Caco-2 (cell line): ENCODE data around the gene SBF2. TPM values are rescaled to one million over a fixed set of nuclear protein-coding genes. Genes with fewer than 3 reads are reported as not detected.
"Not testable (repeated sequence)": the region's sequence is repeated elsewhere in the genome, so short reads cannot be mapped to it uniquely, and the experiment has no call there.

Experiments
- BruUV-seq: library from RNA; stranded (reverse); fragments of 400-500 nt; replicated peaks from 2 replicates; lab custom pipeline; 2021; lab: Mats Ljungman, UMichigan
- CTCF ChIA-PET: fragments of 300-600 bp; sonication (Branson Sonifier 250); formaldehyde crosslinking; loops from one replicate; lab custom pipeline; 2022; ENCODE audit warnings: antibody characterized with exemption; lab: Charles Lee
- POLR2A ChIA-PET: fragments of 300-600 bp; sonication (Branson Sonifier 250); formaldehyde crosslinking; loops from one replicate; lab custom pipeline; 2022; ENCODE audit warnings: antibody characterized with exemption; lab: Charles Lee
- DNase-seq, 2 experiments: peaks; one replicate each; pipeline versions ENCODE4 v3.0.0 to v3.0.0-alpha.2; 2020 to 2022
- H3K27me3 ChIP-seq: replicated peaks from 2 replicates; pipeline ENCODE4 v1.6.0; 2011; ENCODE audit warnings: low read length; ENCODE audit not compliant: control insufficient read depth, insufficient read depth
- H3K36me3 ChIP-seq: 2 replicates; pipeline ENCODE4 v1.5.1; 2011; ENCODE audit warnings: low read length; ENCODE audit not compliant: control insufficient read depth, insufficient read depth
- H3K4me1 ChIP-seq: fragments of 250-450 bp; sonication (Bioruptor Pico); 2 replicates; pipeline ENCODE4 v1.5.1; 2020; ENCODE audit warnings: mild to moderate bottlenecking
- H3K4me3 ChIP-seq: 2 replicates; pipeline ENCODE4 v1.5.1; 2011; ENCODE audit warnings: low read depth, mild to moderate bottlenecking, control low read depth, low read length
- H3K9me3 ChIP-seq: fragments of 250-450 bp; sonication (Bioruptor Pico); 2 replicates; pipeline ENCODE4 v1.5.1; 2020; ENCODE audit warnings: mild to moderate bottlenecking, moderate library complexity
- H3K27ac Mint-ChIP-seq: one replicate; pipeline ENCODE4 v1.8.0; 2022; ENCODE audit warnings: mixed read lengths; ENCODE audit not compliant: unreplicated experiment
- H3K27me3 Mint-ChIP-seq: one replicate; pipeline ENCODE4 v1.8.0; 2022; ENCODE audit warnings: mixed read lengths; ENCODE audit not compliant: insufficient read depth, unreplicated experiment
- H3K36me3 Mint-ChIP-seq: one replicate; pipeline ENCODE4 v1.8.0; 2022; ENCODE audit warnings: mild to moderate bottlenecking, mixed read lengths; ENCODE audit not compliant: insufficient read depth, unreplicated experiment
- H3K4me1 Mint-ChIP-seq: one replicate; pipeline ENCODE4 v1.8.0; 2022; ENCODE audit warnings: low read depth, mixed read lengths; ENCODE audit not compliant: unreplicated experiment
- H3K4me3 Mint-ChIP-seq: one replicate; pipeline ENCODE4 v1.8.0; 2022; ENCODE audit warnings: mild to moderate bottlenecking, moderate library complexity, mixed read lengths; ENCODE audit not compliant: unreplicated experiment
- H3K9me3 Mint-ChIP-seq: one replicate; pipeline ENCODE4 v1.8.0; 2022; ENCODE audit warnings: mixed read lengths; ENCODE audit not compliant: unreplicated experiment
- CTCF ChIP-seq, 2 experiments: fragments of 200-600 bp in 1 of 2; IDR thresholded peaks; 1 replicate in 1 of 2; 2 replicates in 1 of 2; pipeline versions ENCODE4 v1.5.1 to v1.8.0; 2011 to 2022; ENCODE audit warnings: antibody characterized with exemption in 1 of 2, control low read depth in 1 of 2, inconsistent platforms in 1 of 2, low read depth in 1 of 2, low read length in 1 of 2, mild to moderate bottlenecking in 1 of 2, moderate library complexity in 1 of 2; ENCODE audit not compliant: insufficient read depth in 1 of 2, severe bottlenecking in 1 of 2, unreplicated experiment in 1 of 2
- intact Hi-C: fragments of 100-400 bp; cut with micrococcal nuclease; formaldehyde crosslinking; loops from one replicate; pipeline ENCODE4 v1.10.0; 2022; ENCODE audit not compliant: unreplicated experiment
- total RNA-seq: library from RNA; stranded (reverse); gene quantifications from 2 replicates; pipeline ENCODE4 v1.2.3, GENCODE V29; 2022

The SBF2 gene
- total RNA-seq, 1 experiment from 2014 or later = 72.2 TPM

GRCh38 chr11:10232756-10233155, 61.3 kb downstream of the SBF2 start:
- TF ChIP-seq CTCF (IDR thresholded peaks at IDR 0.05; ENCODE audit: insufficient read depth in 1 of 2, low read depth in 1 of 2, low read length in 1 of 2, severe bottlenecking in 1 of 2, unreplicated experiment in 1 of 2) = no peak
- Mint-ChIP-seq H3K27me3 (no peaks in the 10 kb centered on the region), H3K27ac (no peak overlapping the region), H3K36me3 (no peaks in the 10 kb centered on the region), H3K4me1 (peaks cover 6% of the 10 kb centered on the region), H3K9me3 (peaks cover 25% of the 10 kb centered on the region), H3K4me3 (no peak overlapping the region)
- POLR2A ChIA-PET = interaction anchor here (2.0 kb wide), 1 partner anchor 72 kb away, joined by 4 read pairs; the partner anchor contains the start of gene ADM
- H3K4me1 ChIP-seq = peaks cover 20% of the 10 kb centered on the region; the same call in 1 of the 2 replicates
- BruUV-seq = no TSS peak
- H3K27me3 ChIP-seq = no peaks in the 10 kb centered on the region
- no peak for DNase-seq
- peaks cover 4% of the 10 kb centered on the region; the same call in 1 of the 2 replicates for H3K9me3 ChIP-seq
- CTCF ChIA-PET = no interaction called here
- no peaks in the 10 kb centered on the region for H3K36me3 ChIP-seq
- no peak overlapping the region for H3K4me3 ChIP-seq
- intact Hi-C loops = loop anchor here (5.0 kb wide), 1 partner anchor 75 kb away; no protein-coding TSS in a partner anchor

GRCh38 chr11:10231803-10232202, 62.2 kb downstream of the SBF2 start:
- peaks cover 19% of the 10 kb centered on the region; the same call in 1 of the 2 replicates for H3K4me1 ChIP-seq
- BruUV-seq, H3K36me3 ChIP-seq, H3K4me3 ChIP-seq, H3K9me3 ChIP-seq, CTCF ChIA-PET, POLR2A ChIA-PET, H3K4me1 Mint-ChIP-seq, H3K4me3 Mint-ChIP-seq, H3K27me3 Mint-ChIP-seq, H3K36me3 Mint-ChIP-seq, H3K27ac Mint-ChIP-seq, H3K27me3 ChIP-seq, DNase-seq: not testable (repeated sequence)
- peaks cover 25% of the 10 kb centered on the region for H3K9me3 Mint-ChIP-seq
- intact Hi-C loops = loop anchor here (5.0 kb wide), 1 partner anchor 75 kb away; no protein-coding TSS in a partner anchor

- H3K4me1 ChIP-seq = no peaks in the 10 kb centered on the region
- intact Hi-C loops = no loop called here
- TF ChIP-seq CTCF (IDR thresholded peaks at IDR 0.05; ENCODE audit: insufficient read depth in 1 of 2, low read depth in 1 of 2, low read length in 1 of 2, severe bottlenecking in 1 of 2, unreplicated experiment in 1 of 2) = no peak
- ChIA-PET CTCF (no interaction called here), POLR2A (no interaction called here)
- H3K36me3 ChIP-seq = no peaks in the 10 kb centered on the region
- no peak overlapping the region for H3K4me3 ChIP-seq
- no peaks in the 10 kb centered on the region for H3K9me3 ChIP-seq
- no TSS peak for BruUV-seq
- no peaks in the 10 kb centered on the region for H3K27me3 ChIP-seq
- H3K36me3 Mint-ChIP-seq = no peaks in the 10 kb centered on the region
- H3K4me3 Mint-ChIP-seq = no peak overlapping the region
- no peak for DNase-seq
- H3K27me3 Mint-ChIP-seq = no peaks in the 10 kb centered on the region
- peaks cover 24% of the 10 kb centered on the region for H3K9me3 Mint-ChIP-seq
- H3K27ac Mint-ChIP-seq = no peak overlapping the region
- no peaks in the 10 kb centered on the region for H3K4me1 Mint-ChIP-seq
Observed at GRCh38 chr11:10225553-10225952, 68.5 kb downstream of the SBF2 start.
